Gastroesophageal sphincter (tissue), 4 donors: ENCODE results near the gene AFF3. TPM values are rescaled to one million over a fixed set of nuclear protein-coding genes. Genes with fewer than 3 reads are reported as not detected.

Experiments
- ATAC-seq: fragments of 150-250 bp; one replicate; pipeline ENCODE4 v1.9.1; 2016; ENCODE audit warnings: mild to moderate bottlenecking, moderate library complexity
- H3K27ac ChIP-seq, 4 donors: fragments of 200-600 bp; sonication (generic) in 3 of 4; 1 replicate in 3 of 4; 2 replicates in 1 of 4; pipeline ENCODE4 v1.5.1; 2016 to 2019
- H3K27me3 ChIP-seq: fragments of 200-600 bp; sonication (generic); one replicate; pipeline ENCODE4 v1.5.1; 2019
- H3K36me3 ChIP-seq, 2 donors: fragments of 200-600 bp; sonication (generic); one replicate each; pipeline ENCODE4 v1.5.1; 2019; ENCODE audit warnings: control low read depth in 1 of 2
- H3K4me1 ChIP-seq, 3 donors: fragments of 200-600 bp; sonication (generic); 1 replicate in 2 of 3; 2 replicates in 1 of 3; pipeline ENCODE4 v1.5.1; 2016 to 2019; ENCODE audit warnings: control low read depth in 2 of 3
- H3K4me3 ChIP-seq, 2 donors: fragments of 200-600 bp; sonication (generic); one replicate each; pipeline ENCODE4 v1.5.1; 2019; ENCODE audit warnings: mild to moderate bottlenecking in 1 of 2, moderate library complexity in 1 of 2
- H3K9me3 ChIP-seq, 3 donors: fragments of 200-600 bp; sonication (generic); one replicate each; pipeline ENCODE4 v1.5.1; 2017 to 2019; ENCODE audit warnings: control low read depth in 2 of 3
- CTCF ChIP-seq, 4 experiments: fragments of 200-600 bp in 2 of 4; fragments of 450-650 bp in 2 of 4; sonication (generic) in 1 of 4; IDR thresholded peaks; one replicate each; pipeline ENCODE4 v1.5.1; 2017 to 2019; ENCODE audit warnings: antibody characterized with exemption in 4 of 4, mild to moderate bottlenecking in 2 of 4, moderate library complexity in 2 of 4
- EP300 ChIP-seq: sonication (generic); formaldehyde crosslinking; IDR thresholded peaks from one replicate; pipeline ENCODE4 v1.6.1; 2017; ENCODE audit warnings: antibody characterized with exemption, mild to moderate bottlenecking
- POLR2A ChIP-seq, 2 donors: fragments of 450-650 bp; IDR thresholded peaks; one replicate each; pipeline ENCODE4 v1.6.1; 2017; ENCODE audit warnings: antibody characterized with exemption in 2 of 2, mild to moderate bottlenecking in 2 of 2, moderate library complexity in 1 of 2
- POLR2AphosphoS5 ChIP-seq: sonication (generic); formaldehyde crosslinking; IDR thresholded peaks from one replicate; pipeline ENCODE4 v1.6.1; 2017; ENCODE audit warnings: antibody characterized with exemption
- WGBS, 2 donors: methylation state at CpG; one replicate each; pipeline ENCODE4 v1.1.5; 2018; ENCODE audit warnings: low coverage in 1 of 2; 5-methylcytosine and 5-hydroxymethylcytosine counted together
- total RNA-seq, 4 donors: library from RNA; depleted of rRNA; stranded (reverse); fragments of >200 nt; gene quantifications; one replicate each; pipeline ENCODE4 v1.1.0, GENCODE V29; 2016

Gene AFF3
- total RNA-seq, 4 donors from 2014 or later = 15.4 to 74.8 (median 37.7) TPM

DNA sequence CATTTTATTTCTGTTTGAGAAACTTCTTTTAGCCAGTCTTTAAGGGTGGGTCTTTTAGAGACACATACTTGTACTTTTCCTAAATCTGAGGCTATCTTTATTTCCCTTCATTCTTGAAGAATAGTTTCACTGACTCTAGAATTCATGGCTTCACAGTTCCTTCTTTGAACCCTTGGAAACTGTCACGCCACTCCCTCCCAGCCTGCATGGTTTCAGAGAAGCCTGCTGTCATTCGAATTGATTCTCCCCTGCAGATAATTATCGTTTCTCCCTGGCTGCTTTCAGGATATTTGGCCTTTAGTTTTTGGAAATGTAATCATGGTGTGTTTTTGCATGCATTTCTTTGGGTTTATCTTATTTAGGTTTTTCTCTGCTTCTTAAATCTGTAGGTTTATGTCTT, 580.6 kb downstream of the AFF3 start:
- ATAC-seq = no peak
- no peak for TF ChIP-seq CTCF (IDR thresholded peaks at IDR 0.05)
- no peak for TF ChIP-seq POLR2AphosphoS5
- TF ChIP-seq EP300 = no peak
- Histone ChIP-seq H3K4me1 (peaks cover 0 to 5% (median 0%) of the 10 kb centered on the region in 3 donors), H3K27me3 (no peaks in the 10 kb centered on the region), H3K27ac (no peak overlapping the region), H3K4me3 (no peak overlapping the region), H3K36me3 (peaks cover 0 to 21% of the 10 kb centered on the region in 2 donors), H3K9me3 (no peaks in the 10 kb centered on the region)
- WGBS, 2 donors = 69 to 75% methylated on average over 2 to 3 of the region's 3 CpGs

DNA sequence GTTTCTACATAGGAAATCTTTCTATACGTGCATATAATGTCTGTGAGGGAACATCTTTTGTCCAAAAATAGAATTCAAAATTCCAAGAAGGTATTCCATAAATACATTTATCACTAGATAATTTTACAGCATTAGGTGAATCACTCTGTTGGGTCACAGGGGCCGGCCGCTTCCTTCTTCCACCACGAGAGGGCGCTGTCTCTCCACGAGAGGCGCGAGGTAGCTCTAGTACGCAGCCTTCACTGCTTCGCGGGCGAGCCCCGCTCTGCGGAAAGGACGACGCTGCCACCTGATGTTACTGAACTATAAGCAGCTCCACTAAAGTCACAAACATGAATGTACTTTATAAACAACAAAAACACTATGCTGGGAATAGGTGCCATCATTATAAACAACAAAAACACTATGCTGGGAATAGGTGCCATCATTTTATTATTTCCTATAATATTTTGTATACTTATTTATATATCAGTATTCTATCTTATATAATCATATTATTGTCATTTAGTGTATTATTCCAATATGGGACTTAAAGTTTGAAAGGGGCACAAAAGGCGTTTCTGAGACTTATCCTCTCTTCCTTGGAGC, 583.2 kb downstream of the AFF3 start:
- peaks cover 0 to 5% (median 0%) of the 10 kb centered on the region in 3 donors for H3K4me1 ChIP-seq
- ATAC-seq = peak; percentile 87
- H3K9me3 ChIP-seq = no peaks in the 10 kb centered on the region
- no peak overlapping the region for H3K4me3 ChIP-seq
- H3K27ac ChIP-seq = no peak overlapping the region
- H3K36me3 ChIP-seq = peaks cover 0 to 29% of the 10 kb centered on the region in 2 donors
- WGBS, 2 donors = 6 to 8% methylated on average over 4 to 17 of the region's 17 CpGs
- TF ChIP-seq POLR2AphosphoS5 (no peak), CTCF (IDR thresholded peaks at IDR 0.05) (peak; percentile 97 to 98 (median 97)), EP300 (no peak), POLR2A (IDR thresholded peaks at IDR 0.05) (no peak)
- no peaks in the 10 kb centered on the region for H3K27me3 ChIP-seq

DNA sequence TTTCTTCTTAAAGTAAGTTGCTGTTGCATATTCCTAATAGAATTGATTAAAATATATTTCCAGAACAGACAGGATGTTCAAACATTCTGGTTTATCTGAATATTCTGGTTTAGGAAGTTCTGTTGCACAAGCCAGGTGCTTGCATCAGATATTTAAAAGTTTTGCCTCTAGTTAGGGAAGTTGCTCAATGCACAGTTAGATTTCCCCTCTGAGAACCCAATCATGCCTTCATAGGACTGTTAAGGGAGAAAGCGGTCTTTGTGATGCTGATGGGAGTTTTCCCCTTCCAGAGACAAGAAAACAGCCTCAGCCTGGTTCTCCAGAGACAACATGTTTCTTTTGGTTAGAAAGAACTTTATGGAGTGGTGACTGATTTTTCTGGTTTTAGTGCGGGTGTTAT, 587.0 kb downstream of the AFF3 start:
- WGBS, 2 donors = 94% methylated on average over 2 of the region's 2 CpGs
- TF ChIP-seq EP300 (no peak), POLR2A (IDR thresholded peaks at IDR 0.05) (no peak), CTCF (IDR thresholded peaks at IDR 0.05) (no peak), POLR2AphosphoS5 (no peak)
- Histone ChIP-seq H3K4me1 (peaks cover 0 to 5% (median 0%) of the 10 kb centered on the region in 3 donors), H3K4me3 (no peak overlapping the region), H3K27ac (no peak overlapping the region), H3K36me3 (peaks cover 0 to 65% of the 10 kb centered on the region in 2 donors), H3K27me3 (no peaks in the 10 kb centered on the region), H3K9me3 (no peaks in the 10 kb centered on the region)
- no peak for ATAC-seq

DNA sequence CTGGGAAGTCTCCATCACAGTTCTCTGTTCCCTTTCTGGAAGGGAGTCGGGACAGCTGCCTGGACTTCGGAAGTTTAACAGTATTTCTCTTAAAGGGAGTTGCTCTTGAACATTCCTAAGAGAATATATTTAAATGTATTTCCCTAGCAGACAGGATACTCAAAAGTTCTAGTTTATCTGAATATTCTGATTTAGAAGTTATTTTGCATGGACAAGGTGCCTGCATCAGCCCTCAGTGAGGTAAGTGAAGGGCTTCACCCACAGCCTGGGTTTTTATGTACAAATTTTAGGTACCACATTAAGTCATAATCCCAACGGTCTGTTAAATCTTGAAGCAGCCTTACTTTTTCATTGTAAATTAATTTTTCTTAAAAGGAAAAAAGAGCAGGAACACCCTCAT, 587.5 kb downstream of the AFF3 start:
- peaks cover 0 to 70% of the 10 kb centered on the region in 2 donors for H3K36me3 ChIP-seq
- H3K4me3 ChIP-seq = no peak overlapping the region
- no peak for ATAC-seq
- WGBS, 2 donors = 73 to 74% methylated on average over 3 of the region's 3 CpGs
- H3K9me3 ChIP-seq = no peaks in the 10 kb centered on the region
- peaks cover 0 to 5% (median 0%) of the 10 kb centered on the region in 3 donors for H3K4me1 ChIP-seq
- H3K27me3 ChIP-seq = no peaks in the 10 kb centered on the region
- TF ChIP-seq EP300 (no peak), POLR2A (IDR thresholded peaks at IDR 0.05) (no peak), POLR2AphosphoS5 (no peak), CTCF (IDR thresholded peaks at IDR 0.05) (no peak)
- no peak overlapping the region for H3K27ac ChIP-seq

- 45 to 50% methylated on average over 2 to 18 of the region's 23 CpGs for WGBS, 2 donors
- Histone ChIP-seq H3K4me1 (peaks cover 0 to 2% (median 0%) of the 10 kb centered on the region in 3 donors), H3K9me3 (no peaks in the 10 kb centered on the region), H3K27me3 (no peaks in the 10 kb centered on the region), H3K36me3 (peaks cover 0 to 76% of the 10 kb centered on the region in 2 donors), H3K4me3 (no peak overlapping the region), H3K27ac (no peak overlapping the region)
- TF ChIP-seq CTCF (IDR thresholded peaks at IDR 0.05) (no peak), POLR2A (IDR thresholded peaks at IDR 0.05) (no peak), POLR2AphosphoS5 (no peak), EP300 (no peak)
- ATAC-seq = no peak
These were observed 588.2 kb downstream of the AFF3 start for GRCh38 chr2:99554238-99554637.
